Measurements from ENCODE around the gene ASPM.
"Not testable (repeated sequence)": the region's sequence is repeated elsewhere in the genome, so short reads cannot be mapped to it uniquely, and the experiment has no call there.

The ASPM gene

DNA sequence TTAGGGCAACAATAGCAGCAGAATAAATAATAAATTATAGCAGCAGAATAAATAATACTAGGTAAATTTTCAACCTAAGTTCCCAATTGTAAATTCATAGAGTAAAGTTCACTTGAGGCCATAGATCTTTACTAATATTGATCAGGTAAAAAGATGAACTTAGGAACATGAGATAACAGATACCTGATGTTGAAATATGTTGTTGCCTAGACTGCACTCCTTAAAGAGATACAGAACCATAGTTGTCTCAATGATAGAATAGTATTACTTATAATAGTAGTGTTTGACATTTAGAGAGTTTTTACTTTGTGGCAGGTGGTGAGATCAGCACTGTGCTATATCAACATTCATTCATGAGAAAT is 79.0 kb downstream of the ASPM start:
- DNase-seq, result no peak

DNA sequence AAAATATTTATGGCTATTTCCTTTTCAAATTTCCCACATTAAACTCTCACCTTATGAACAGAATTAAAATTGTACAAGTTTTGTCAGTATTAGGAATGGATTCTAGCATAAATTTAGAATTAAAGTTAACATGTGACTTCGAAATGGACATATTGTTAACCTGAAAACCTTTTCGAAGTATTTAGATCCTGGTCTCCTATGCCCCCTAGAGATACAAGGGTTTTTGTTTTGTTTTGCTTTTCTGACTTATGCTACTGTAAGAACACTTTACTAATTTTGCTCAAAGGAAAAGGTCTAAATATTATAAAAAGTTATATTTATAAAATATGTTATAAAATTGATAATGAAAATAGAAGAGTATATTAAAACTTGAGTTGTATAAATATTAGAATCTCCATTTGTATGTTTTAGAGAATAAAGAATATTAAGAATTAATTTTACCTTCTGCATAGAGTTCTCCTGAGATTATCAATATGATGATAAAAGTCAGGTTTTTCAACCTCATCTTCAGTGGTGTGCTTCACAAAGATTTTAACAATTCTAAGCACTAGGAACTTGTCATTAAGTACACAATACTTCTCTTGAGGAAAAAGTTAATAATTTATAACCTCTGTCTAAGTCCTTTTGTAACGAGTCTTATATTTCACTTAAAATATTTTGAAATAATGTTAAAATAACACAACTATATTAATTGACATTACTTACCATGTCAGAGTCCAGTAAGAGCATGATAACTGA is 79.6 kb downstream of the ASPM start, which contains the start of gene F13B:
Gene F13B, minus strand, starts transcription at position 542 of the 738 bp plus-strand sequence. Its CDS starts 37 bp downstream, at position 505.
- no peak for DNase-seq

DNA sequence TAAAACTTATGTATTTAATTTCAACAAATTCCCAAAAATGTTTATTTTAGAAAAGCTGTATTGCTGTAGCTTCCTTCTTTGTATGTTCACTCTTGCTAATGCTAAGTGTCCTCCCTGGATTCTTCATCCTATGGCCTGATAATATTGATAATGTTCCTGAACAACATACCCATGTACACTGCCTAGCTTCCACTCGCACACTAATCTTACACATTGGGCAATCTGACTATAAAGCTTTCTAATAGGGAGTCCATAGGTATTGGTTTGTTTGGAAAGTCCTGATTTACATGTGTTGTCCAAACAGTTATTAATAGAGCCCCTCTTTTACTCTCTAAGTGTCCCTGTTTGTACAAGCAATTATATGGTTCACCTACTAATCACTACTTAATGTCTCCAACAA is 80.2 kb downstream of the ASPM start:
- DNase-seq, result no peak

DNA sequence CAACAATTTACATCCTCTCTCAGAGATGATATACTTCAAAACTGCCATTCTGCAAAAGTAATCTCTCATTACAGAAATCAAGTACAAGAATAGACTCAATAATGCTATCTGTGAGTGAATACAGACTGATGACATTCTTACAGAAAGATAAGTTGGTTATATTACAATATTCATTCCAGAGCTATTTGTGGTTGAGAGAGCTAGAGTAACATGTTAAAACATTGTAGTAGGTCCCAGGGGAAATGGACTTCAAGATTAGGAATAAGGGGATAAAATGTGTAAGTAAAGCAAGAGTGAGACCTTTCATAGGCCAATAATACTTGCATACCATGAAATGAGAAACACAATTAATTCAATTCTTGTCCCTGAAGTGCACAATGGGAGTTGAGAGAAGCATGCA is 80.9 kb downstream of the ASPM start:
- DNase-seq, result no peak

DNA sequence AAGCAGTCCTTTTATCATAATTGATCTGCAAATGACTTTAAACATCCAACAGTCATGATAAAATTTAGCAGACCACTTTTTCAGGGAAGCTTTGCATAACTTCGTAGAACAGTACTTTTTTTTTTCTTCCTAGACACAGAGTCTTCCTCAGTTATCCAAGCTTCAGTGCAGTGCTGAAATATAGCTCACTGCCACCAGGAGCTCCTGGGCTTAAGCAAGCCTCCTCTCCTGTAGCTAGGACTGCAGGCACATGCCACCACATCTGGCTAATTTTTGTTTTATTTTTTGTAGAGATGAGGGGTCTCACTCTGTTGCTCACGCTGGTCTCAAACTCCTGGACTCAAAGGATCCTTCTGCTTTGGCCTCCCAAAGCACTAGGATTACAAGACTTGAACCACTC is 83.3 kb downstream of the ASPM start:
- DNase-seq, result no peak

DNA sequence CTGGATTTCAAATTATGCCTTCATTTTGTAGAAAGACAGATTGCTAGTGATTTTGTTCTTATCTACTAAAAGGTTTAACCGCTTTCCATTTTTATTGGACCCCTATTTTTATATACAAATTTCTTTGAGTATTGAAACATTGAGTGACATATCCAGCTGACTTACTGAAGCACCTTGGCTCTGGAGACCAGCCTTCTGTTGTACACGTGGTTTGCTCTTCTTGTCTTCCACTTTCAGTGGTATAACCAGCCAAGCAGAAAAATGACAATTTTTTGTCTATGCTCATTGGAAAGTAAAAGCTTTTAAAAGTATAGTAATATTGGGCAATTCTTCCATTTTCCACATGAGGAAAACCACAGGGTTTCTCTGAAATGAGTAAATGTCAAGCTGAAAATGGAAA is 83.8 kb downstream of the ASPM start:
- no peak for DNase-seq

DNA sequence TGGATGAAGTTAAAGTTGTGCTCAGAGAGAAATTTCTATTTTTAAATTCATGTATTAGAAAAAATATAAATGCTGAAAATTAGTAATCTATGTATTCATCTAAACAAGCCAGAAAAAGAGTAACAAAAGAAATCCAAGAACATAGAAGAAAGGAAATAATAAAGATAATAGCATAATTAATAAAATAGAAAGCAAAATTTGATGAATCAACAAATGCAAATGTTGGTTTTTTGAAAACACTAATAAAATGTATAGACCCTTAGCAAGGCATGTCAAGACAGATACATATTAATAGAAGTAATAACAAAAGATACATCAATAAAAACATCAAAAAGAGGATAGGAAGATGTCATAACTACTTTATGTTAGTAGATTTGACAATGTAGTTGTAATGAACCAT is 97.4 kb downstream of the ASPM start:
- no peak for DNase-seq

DNA sequence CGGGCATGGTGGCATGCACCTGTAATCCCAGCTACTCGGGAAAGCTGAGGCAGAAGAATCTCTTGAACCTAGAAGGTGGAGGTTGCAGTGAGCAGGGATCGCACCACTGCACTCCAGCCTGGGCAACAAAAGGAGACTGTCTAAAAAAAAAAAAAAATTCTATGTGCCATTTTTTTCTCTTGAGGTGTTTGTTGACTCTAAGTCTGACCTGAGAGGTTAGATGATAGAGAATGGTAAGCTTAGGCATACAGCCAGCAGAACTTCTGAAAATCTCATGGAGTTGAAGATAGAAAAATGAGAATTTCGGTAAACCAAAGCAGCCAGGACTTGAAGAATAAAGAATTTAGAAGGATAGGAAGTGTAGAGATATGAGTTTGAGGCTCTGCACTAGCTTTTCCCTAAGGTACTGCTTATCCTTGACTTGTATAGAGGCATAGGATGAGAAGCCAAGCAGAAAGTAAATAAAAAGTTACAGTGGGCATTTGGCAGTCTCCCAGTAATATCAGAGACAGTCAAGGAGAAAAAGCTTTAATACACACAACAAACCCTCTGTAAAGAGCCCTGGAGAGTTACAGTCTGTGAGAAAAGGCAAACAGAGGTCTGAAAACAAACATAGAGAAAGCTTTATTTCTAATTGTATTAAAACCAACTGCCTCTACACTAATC is 103.7 kb downstream of the ASPM start:
- peak; percentile 40 for DNase-seq

DNA sequence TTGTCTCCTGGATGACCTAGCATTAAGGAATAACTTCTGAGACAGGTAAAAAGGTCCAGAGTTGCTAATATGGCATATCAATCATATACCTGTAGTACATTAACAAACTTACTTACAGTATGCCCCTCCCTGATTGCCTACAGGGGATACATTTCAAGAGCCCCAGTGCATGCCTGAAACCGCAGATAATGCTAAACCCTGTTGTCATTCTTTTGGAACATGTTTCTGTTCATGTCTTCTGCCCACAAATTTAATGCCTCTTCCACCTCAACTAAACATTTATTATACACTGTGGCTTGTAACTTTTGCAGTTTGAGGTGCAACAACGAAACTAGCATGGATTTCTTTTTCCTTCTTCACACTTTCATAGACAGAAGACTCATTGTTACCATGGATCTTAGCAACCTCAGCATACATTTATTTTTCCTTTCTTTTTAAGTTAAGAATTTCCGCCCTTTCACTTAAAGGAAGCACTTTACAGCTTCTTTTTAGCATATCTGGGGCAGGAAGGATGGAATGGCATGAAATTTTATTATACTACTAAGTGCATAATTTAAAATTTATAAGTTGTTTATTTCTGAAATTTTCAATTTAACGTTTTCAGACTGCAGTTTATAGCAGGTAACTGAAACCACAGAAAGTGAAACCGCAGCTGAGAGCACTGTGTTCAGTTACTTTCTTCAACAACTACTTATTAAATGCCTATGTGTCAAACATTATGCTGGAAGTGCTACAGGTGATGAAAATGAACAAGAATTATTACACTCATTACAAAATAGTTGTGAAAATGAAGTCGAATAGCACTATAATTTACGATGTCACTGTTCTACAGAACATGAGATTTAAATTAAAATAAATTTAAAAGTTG is 104.7 kb downstream of the ASPM start:
- no peak for DNase-seq

DNA sequence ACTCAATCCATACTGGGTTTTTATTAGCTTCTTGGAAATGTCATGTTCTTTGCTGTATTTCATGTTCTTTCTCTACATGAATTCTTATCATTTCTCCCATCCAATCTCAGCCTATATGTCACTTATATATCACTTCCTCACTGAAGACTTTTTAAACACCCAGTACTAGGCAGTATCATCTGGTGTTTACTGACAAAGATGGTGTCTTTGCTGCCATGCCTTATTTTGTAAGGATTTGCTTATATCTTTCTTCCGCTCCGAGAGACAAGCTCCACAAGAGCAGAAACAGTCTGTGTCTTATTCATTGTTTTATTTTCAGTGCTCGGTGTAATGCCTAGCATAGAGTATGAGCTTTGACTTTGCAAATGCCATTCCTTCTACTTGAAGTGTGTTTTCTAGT is 109.6 kb downstream of the ASPM start:
- DNase-seq, result no peak

DNA sequence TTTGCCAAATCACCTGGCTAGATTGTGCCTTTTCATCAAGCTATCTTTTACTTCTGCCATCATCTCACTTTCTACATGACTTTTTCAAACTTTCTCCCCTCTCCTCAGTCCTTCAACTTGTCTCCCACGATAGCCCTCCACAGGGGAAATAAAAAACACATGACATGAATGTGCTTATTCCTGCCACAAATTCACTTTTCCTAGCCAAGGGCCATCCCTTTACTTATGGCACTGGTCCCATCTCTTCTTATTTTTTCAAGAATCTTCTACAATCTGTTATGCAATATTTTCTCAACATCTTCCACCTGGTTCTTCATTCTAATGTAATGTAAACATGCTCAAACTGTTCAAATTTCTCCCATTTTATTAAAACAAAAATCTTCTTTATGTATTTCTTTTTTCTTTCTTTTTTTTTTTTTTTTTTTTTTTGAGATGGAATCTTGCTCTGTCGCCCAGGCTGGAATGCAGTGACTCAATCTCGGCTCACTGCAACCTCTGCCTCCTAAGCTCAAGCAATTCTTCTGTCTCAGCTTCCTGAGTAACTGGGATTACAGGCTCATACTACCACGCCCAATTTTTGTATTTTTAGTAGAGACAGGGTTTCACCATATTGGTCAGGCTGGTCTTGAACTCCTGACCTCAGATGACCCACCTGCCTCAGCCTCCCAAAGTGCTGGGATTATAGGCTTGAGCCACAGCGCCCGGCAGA is 111.7 kb downstream of the ASPM start:
- DNase-seq, result not testable (repeated sequence)

Data from NCI-H748 treated with DMSO at 0.1 percent for 48 hours (cell line).